Measurements from ENCODE around the gene ZNF275.

DNA sequence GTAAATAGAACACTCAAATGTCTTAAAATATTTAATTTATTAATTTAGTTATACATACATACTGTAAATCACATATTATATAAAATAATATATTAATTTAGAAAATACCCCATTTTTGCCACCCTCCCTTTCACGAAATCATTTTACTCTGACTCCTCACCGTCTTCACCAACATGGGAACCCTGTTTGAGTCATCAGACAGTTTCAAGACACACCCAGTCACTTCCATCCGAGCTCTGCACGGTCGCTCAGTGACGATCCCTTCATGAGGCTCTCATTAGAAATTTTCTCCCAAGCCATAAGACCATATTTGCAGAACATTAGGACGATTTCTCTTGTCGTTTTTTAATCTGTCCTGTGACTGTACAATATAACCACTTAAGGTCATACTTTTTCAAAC lies 14.5 kb downstream of the ZNF275 start:
- TF ChIP-seq POLR2A (IDR thresholded peaks at IDR 0.05; ENCODE audit: low read length), result no peak
- no peak for TF ChIP-seq GATA1 (IDR thresholded peaks at IDR 0.05; ENCODE audit: low read depth, low read length)

All from erythroblast (primary cell).